HUES48 (cell line): ENCODE data around the gene SPINK4.

ENCODE experiments used
- H3K27ac ChIP-seq: one replicate; pipeline ENCODE4 v1.7.0; 2013; ENCODE audit warnings: low read depth, low read length, inconsistent platforms
- H3K27me3 ChIP-seq: 2 replicates; pipeline ENCODE4 v1.6.1; 2013; ENCODE audit warnings: mild to moderate bottlenecking, low read length; ENCODE audit not compliant: control insufficient read depth, insufficient read depth
- H3K36me3 ChIP-seq: 2 replicates; pipeline ENCODE4 v1.6.1; 2013; ENCODE audit warnings: low read length; ENCODE audit not compliant: control insufficient read depth, insufficient read depth
- H3K4me1 ChIP-seq: 2 replicates; pipeline ENCODE4 v1.6.1; 2013; ENCODE audit warnings: mild to moderate bottlenecking, low read length; ENCODE audit not compliant: control insufficient read depth, insufficient read depth
- H3K4me3 ChIP-seq: 2 replicates; pipeline ENCODE4 v1.5.1; 2013; ENCODE audit warnings: mild to moderate bottlenecking, low read depth, low read length
- H3K9ac ChIP-seq: 2 replicates; pipeline ENCODE4 v1.6.1; 2013; ENCODE audit warnings: mild to moderate bottlenecking, low read depth, low read length, moderate library complexity
- H3K9me3 ChIP-seq: 2 replicates; pipeline ENCODE4 v1.6.1; 2013; ENCODE audit warnings: low read length; ENCODE audit not compliant: control insufficient read depth, insufficient read depth

Gene SPINK4

GRCh38 chr9:33211695-33212393 lies 28.1 kb upstream of the SPINK4 start:
- no peaks in the 10 kb centered on the region for H3K9me3 ChIP-seq
- H3K9ac ChIP-seq = no peak overlapping the region
- no peaks in the 10 kb centered on the region for H3K27me3 ChIP-seq
- peak overlapping the region; percentile 46 for H3K27ac ChIP-seq
- H3K4me3 ChIP-seq = no peak overlapping the region
- peaks cover 2% of the 10 kb centered on the region; the same call in 1 of the 2 replicates for H3K4me1 ChIP-seq
- no peaks in the 10 kb centered on the region for H3K36me3 ChIP-seq

- H3K4me1 ChIP-seq = no peaks in the 10 kb centered on the region
- no peaks in the 10 kb centered on the region for H3K36me3 ChIP-seq
- no peak overlapping the region for H3K9ac ChIP-seq
- H3K9me3 ChIP-seq = no peaks in the 10 kb centered on the region
- no peak overlapping the region for H3K27ac ChIP-seq
- no peaks in the 10 kb centered on the region for H3K27me3 ChIP-seq
- H3K4me3 ChIP-seq = no peak overlapping the region
These were observed 19.0 kb upstream of the SPINK4 start for GRCh38 chr9:33220681-33221567.

- Histone ChIP-seq H3K27me3 (no peaks in the 10 kb centered on the region), H3K9ac (no peak overlapping the region), H3K27ac (no peak overlapping the region), H3K36me3 (no peaks in the 10 kb centered on the region), H3K4me1 (no peaks in the 10 kb centered on the region), H3K4me3 (no peak overlapping the region), H3K9me3 (no peaks in the 10 kb centered on the region)
These were observed 18.4 kb upstream of the SPINK4 start for GRCh38 chr9:33221568-33221884.

- Histone ChIP-seq H3K9ac (no peak overlapping the region), H3K36me3 (no peaks in the 10 kb centered on the region), H3K27me3 (no peaks in the 10 kb centered on the region), H3K27ac (no peak overlapping the region), H3K9me3 (no peaks in the 10 kb centered on the region), H3K4me1 (no peaks in the 10 kb centered on the region), H3K4me3 (no peak overlapping the region)
These were observed 17.9 kb upstream of the SPINK4 start for GRCh38 chr9:33222031-33222430.

- 0 out of 2 replicates have a peak, but pooled peaks cover 7% of the 10 kb centered on the region for H3K4me1 ChIP-seq
- no peaks in the 10 kb centered on the region for H3K36me3 ChIP-seq
- no peak overlapping the region for H3K4me3 ChIP-seq
- no peak overlapping the region for H3K27ac ChIP-seq
- H3K27me3 ChIP-seq = no peaks in the 10 kb centered on the region
- H3K9ac ChIP-seq = no peak overlapping the region
- no peaks in the 10 kb centered on the region for H3K9me3 ChIP-seq
These were observed 16.3 kb upstream of the SPINK4 start for GRCh38 chr9:33223696-33224095.

GRCh38 chr9:33225319-33226147 lies 14.4 kb upstream of the SPINK4 start:
- Histone ChIP-seq H3K9me3 (no peaks in the 10 kb centered on the region), H3K27me3 (no peaks in the 10 kb centered on the region), H3K27ac (no peak overlapping the region), H3K4me1 (0 out of 2 replicates have a peak, but pooled peaks cover 7% of the 10 kb centered on the region), H3K36me3 (no peaks in the 10 kb centered on the region), H3K4me3 (no peak overlapping the region), H3K9ac (no peak overlapping the region)

GRCh38 chr9:33227008-33227398 lies 13.0 kb upstream of the SPINK4 start:
- H3K4me3 ChIP-seq = no peak overlapping the region
- H3K4me1 ChIP-seq = 0 out of 2 replicates have a peak, but pooled peaks cover 7% of the 10 kb centered on the region
- H3K9ac ChIP-seq = no peak overlapping the region
- H3K27me3 ChIP-seq = no peaks in the 10 kb centered on the region
- H3K9me3 ChIP-seq = no peaks in the 10 kb centered on the region
- H3K36me3 ChIP-seq = no peaks in the 10 kb centered on the region
- no peak overlapping the region for H3K27ac ChIP-seq

GRCh38 chr9:33227741-33228140 lies 12.2 kb upstream of the SPINK4 start:
- Histone ChIP-seq H3K36me3 (no peaks in the 10 kb centered on the region), H3K27ac (no peak overlapping the region), H3K9ac (no peak overlapping the region), H3K4me3 (no peak overlapping the region), H3K4me1 (0 out of 2 replicates have a peak, but pooled peaks cover 7% of the 10 kb centered on the region), H3K27me3 (no peaks in the 10 kb centered on the region), H3K9me3 (no peaks in the 10 kb centered on the region)

GRCh38 chr9:33228606-33229005 lies 11.4 kb upstream of the SPINK4 start:
- no peaks in the 10 kb centered on the region for H3K36me3 ChIP-seq
- no peaks in the 10 kb centered on the region for H3K9me3 ChIP-seq
- no peak overlapping the region for H3K4me3 ChIP-seq
- H3K27ac ChIP-seq = no peak overlapping the region
- H3K4me1 ChIP-seq = 0 out of 2 replicates have a peak, but pooled peaks cover 7% of the 10 kb centered on the region
- H3K9ac ChIP-seq = no peak overlapping the region
- H3K27me3 ChIP-seq = no peaks in the 10 kb centered on the region

- Histone ChIP-seq H3K4me3 (no peak overlapping the region), H3K27ac (no peak overlapping the region), H3K9me3 (no peaks in the 10 kb centered on the region), H3K27me3 (no peaks in the 10 kb centered on the region), H3K4me1 (0 out of 2 replicates have a peak, but pooled peaks cover 7% of the 10 kb centered on the region), H3K9ac (no peak overlapping the region), H3K36me3 (no peaks in the 10 kb centered on the region)
These were observed 10.4 kb upstream of the SPINK4 start for GRCh38 chr9:33229359-33230114.
